K562 (cell line): ENCODE data around the gene AMBRA1. TPM values are rescaled to one million over a fixed set of nuclear protein-coding genes. Genes with fewer than 3 reads are reported as not detected.

ENCODE experiments used
- ATAC-seq: fragments of 200-7000 bp; cut with Tn5 transposase; 3 replicates; pipeline ENCODE4 v1.9.1; 2020; ENCODE audit warnings: moderate library complexity
- BruUV-seq: library from RNA; stranded (reverse); fragments of 400-500 nt; replicated peaks from 2 replicates; lab custom pipeline; 2021; lab: Mats Ljungman, UMichigan
- CTCF ChIA-PET: fragments of 300-600 bp; formaldehyde crosslinking; extraction: SDS; loops from one replicate; lab custom pipeline; 2021; ENCODE audit warnings: low intra/inter-chr PET ratio; lab: Yijun Ruan, JAX
- POLR2A ChIA-PET: fragments of 300-600, 350-650 bp; sonication (Branson Sonifier 250); formaldehyde crosslinking; extraction: SDS; loops from one replicate; lab custom pipeline; 2021; ENCODE audit warnings: antibody characterized with exemption, inconsistent platforms; lab: Yijun Ruan, JAX
- DNase-seq, 4 experiments: peaks; one replicate each; pipeline versions ENCODE4 v3.0.0 to v3.0.0-alpha.2; 2011 to 2018; ENCODE audit warnings: low spot score in 3 of 4, mixed read lengths in 3 of 4; ENCODE audit errors: extremely low read depth in 1 of 4
- FAIRE-seq: peaks from 2 replicates; lab custom pipeline; 2011; peaks lifted over from hg19 to GRCh38; lab: Jason Lieb, UNC
- H2AFZ ChIP-seq: 2 replicates; pipeline ENCODE4 v1.6.0; 2011; ENCODE audit warnings: low read depth, low read length, control low read depth, inconsistent platforms
- H3K27ac ChIP-seq: fragments of 200-600 bp; 3 replicates; pipeline ENCODE4 v1.8.0; 2011; ENCODE audit warnings: low read depth, mild to moderate bottlenecking, control low read depth, inconsistent platforms, low read length, moderate library complexity, mixed read lengths; ENCODE audit errors: extremely low read depth
- H3K27me3 ChIP-seq, 2 experiments: fragments of 300-600 bp in 1 of 2; 2 replicates in 1 of 2; 3 replicates in 1 of 2; pipeline versions ENCODE4 v1.6.0 to v1.8.0; 2011; ENCODE audit warnings: inconsistent platforms in 2 of 2, low read length in 2 of 2, mild to moderate bottlenecking in 1 of 2, mixed read lengths in 1 of 2, moderate library complexity in 1 of 2; ENCODE audit not compliant: control insufficient read depth in 2 of 2, insufficient read depth in 2 of 2
- H3K36me3 ChIP-seq: fragments of 300-600 bp; 3 replicates; pipeline ENCODE4 v1.8.0; 2011; ENCODE audit warnings: mild to moderate bottlenecking, low read length, inconsistent platforms; ENCODE audit not compliant: control insufficient read depth, insufficient read depth
- H3K4me1 ChIP-seq, 2 experiments: fragments of 200-600 bp in 1 of 2; replicated peaks in 1 of 2; 2 replicates in 1 of 2; 3 replicates in 1 of 2; pipeline versions ENCODE4 v1.5.1 to v1.8.0; 2011; ENCODE audit warnings: inconsistent platforms in 2 of 2, low read length in 2 of 2, mild to moderate bottlenecking in 1 of 2, mixed read lengths in 1 of 2, moderate library complexity in 1 of 2; ENCODE audit not compliant: control insufficient read depth in 2 of 2, insufficient read depth in 2 of 2
- H3K4me2 ChIP-seq: 2 replicates; pipeline ENCODE4 v1.6.1; 2011; ENCODE audit warnings: low read length, control low read depth, inconsistent platforms, mixed read lengths; ENCODE audit not compliant: insufficient read depth
- H3K4me3 ChIP-seq: fragments of 200-600 bp; sonication (generic), shearing (Covaris generic); 2 replicates; pipeline ENCODE4 v1.5.1; 2016; ENCODE audit warnings: control low read depth, inconsistent platforms
- H3K79me2 ChIP-seq: fragments of 200-600 bp; 3 replicates; pipeline ENCODE4 v1.8.0; 2011; ENCODE audit warnings: low read length, inconsistent platforms; ENCODE audit not compliant: control insufficient read depth, insufficient read depth
- H3K9ac ChIP-seq, 2 experiments: 2 replicates each; pipeline versions ENCODE4 v1.6.0 to v1.6.1; 2011; ENCODE audit warnings: low read depth in 2 of 2, low read length in 2 of 2, control low read depth in 1 of 2, inconsistent platforms in 1 of 2, mild to moderate bottlenecking in 1 of 2, mixed read lengths in 1 of 2; ENCODE audit not compliant: insufficient read depth in 1 of 2
- H3K9me1 ChIP-seq: one replicate; pipeline ENCODE4 v1.6.0; 2011; ENCODE audit warnings: inconsistent platforms, mild to moderate bottlenecking, low read length, moderate library complexity; ENCODE audit not compliant: control insufficient read depth, insufficient read depth
- H3K9me3 ChIP-seq: replicated peaks from 2 replicates; pipeline ENCODE4 v1.5.1; 2011; ENCODE audit warnings: low read depth, low read length, inconsistent platforms; ENCODE audit not compliant: control insufficient read depth, insufficient read depth
- H4K20me1 ChIP-seq: replicated peaks from 2 replicates; pipeline ENCODE4 v1.6.1; 2011; ENCODE audit warnings: low read length, inconsistent platforms, mixed read lengths; ENCODE audit not compliant: control insufficient read depth, insufficient read depth
- HEY1 ChIP-seq: fragments of 250-450 bp; sonication (Bioruptor Pico); IDR thresholded peaks from 2 replicates; pipeline ENCODE4 v1.5.0; 2020; ENCODE audit warnings: mild to moderate bottlenecking, moderate library complexity, borderline replicate concordance
- MTA1 ChIP-seq: fragments of 450-650 bp; IDR thresholded peaks from 2 replicates; pipeline ENCODE4 v1.6.1; 2017; ENCODE audit warnings: borderline replicate concordance
- NFIC ChIP-seq: fragments of 450-650 bp; IDR thresholded peaks from 2 replicates; pipeline ENCODE4 v1.6.1; 2017; ENCODE audit warnings: mild to moderate bottlenecking, inconsistent platforms
- NFIX ChIP-seq: fragments of 250-450 bp; sonication (Bioruptor Pico); IDR thresholded peaks from 2 replicates; pipeline ENCODE4 v1.4.0; 2020; ENCODE audit warnings: low read depth, mild to moderate bottlenecking, moderate library complexity
- SMARCC2 ChIP-seq: fragments of 450-650 bp; IDR thresholded peaks from 2 replicates; pipeline ENCODE4 v1.6.1; 2017; ENCODE audit warnings: antibody characterized with exemption, moderate library complexity, mild to moderate bottlenecking, low read depth
- SP1 ChIP-seq: sonication (generic); formaldehyde crosslinking; IDR thresholded peaks from 2 replicates; pipeline ENCODE4 v1.8.1; 2022; ENCODE audit warnings: mild to moderate bottlenecking, missing genetic modification reagents
- ZNF165 ChIP-seq: fragments of 250-450 bp; sonication (Bioruptor Pico); IDR thresholded peaks from 2 replicates; pipeline ENCODE4 v1.4.0; 2020; ENCODE audit warnings: borderline replicate concordance
- ZNF695 ChIP-seq: fragments of 450-650 bp; formaldehyde crosslinking; IDR thresholded peaks from 2 replicates; pipeline ENCODE4 v1.4.0; 2020; ENCODE audit warnings: mild to moderate bottlenecking, moderate library complexity
- WGBS: fragments of 100-300 bp; shearing (Covaris generic); methylation state at CpG from one replicate; pipeline ENCODE4 v1.1.6; 2016; ENCODE audit warnings: low coverage, mixed read lengths; ENCODE audit not compliant: insufficient coverage; ENCODE audit errors: missing lambda C conversion rate; 5-methylcytosine and 5-hydroxymethylcytosine counted together
- in situ Hi-C: fragments of 300-500 bp; cut with MboI; formaldehyde crosslinking; loops from 4 replicates; pipeline ENCODE4 v1.15.0; 2018; ENCODE audit warnings: inconsistent platforms, mixed read lengths
- intact Hi-C: fragments of 100-400 bp; cut with micrococcal nuclease; formaldehyde crosslinking; loops from 2 replicates; pipeline ENCODE4 v1.14.2; 2022
- polyA plus RNA-seq, 8 experiments: library from polyadenylated mRNA; depleted of rRNA in 4 of 8; stranded (reverse) in 5 of 8; unstranded in 3 of 8; fragments of >200 nt; fragmentation: Nextera tagmentation in 2 of 8; fragmentation: Illumina TruSeq in 1 of 8; extraction: Ambion mirVana in 2 of 8; extraction: Trizol in 1 of 8; gene quantifications; 2 replicates each; pipeline versions ENCODE4 v1.2.1 to v1.2.3, GENCODE V29; 2011 to 2014; ENCODE audit warnings: inconsistent platforms in 1 of 8, missing spikeins in 1 of 8
- total RNA-seq, 7 experiments: library from RNA; depleted of rRNA in 6 of 7; stranded (reverse); fragments of >200 nt in 6 of 7; fragmentation: Illumina TruSeq in 2 of 7; extraction: Trizol in 2 of 7; gene quantifications; 2 replicates each; pipeline versions ENCODE4 v1.2.1 to v1.2.3, GENCODE V29; 2011 to 2021; ENCODE audit warnings: low replicate concordance in 1 of 7
- TF ChIP-seq, protein P1 (sequence below): fragments of 250-450 bp; sonication (Bioruptor Pico); IDR thresholded peaks from 2 replicates; pipeline ENCODE4 v1.9.0; 2021; ENCODE audit warnings: mild to moderate bottlenecking
- TF ChIP-seq, protein P2 (sequence below): fragments of 450-650 bp; IDR thresholded peaks from 2 replicates; pipeline ENCODE4 v1.6.1; 2017; ENCODE audit warnings: antibody characterized with exemption

Gene AMBRA1
- total and polyA plus RNA-seq, 9 of the 15 experiments (the other 6 are each of a cell fraction or from before 2014, with no cell fraction given) = 0.15 to 24.5 (median 13.0) TPM

DNA sequence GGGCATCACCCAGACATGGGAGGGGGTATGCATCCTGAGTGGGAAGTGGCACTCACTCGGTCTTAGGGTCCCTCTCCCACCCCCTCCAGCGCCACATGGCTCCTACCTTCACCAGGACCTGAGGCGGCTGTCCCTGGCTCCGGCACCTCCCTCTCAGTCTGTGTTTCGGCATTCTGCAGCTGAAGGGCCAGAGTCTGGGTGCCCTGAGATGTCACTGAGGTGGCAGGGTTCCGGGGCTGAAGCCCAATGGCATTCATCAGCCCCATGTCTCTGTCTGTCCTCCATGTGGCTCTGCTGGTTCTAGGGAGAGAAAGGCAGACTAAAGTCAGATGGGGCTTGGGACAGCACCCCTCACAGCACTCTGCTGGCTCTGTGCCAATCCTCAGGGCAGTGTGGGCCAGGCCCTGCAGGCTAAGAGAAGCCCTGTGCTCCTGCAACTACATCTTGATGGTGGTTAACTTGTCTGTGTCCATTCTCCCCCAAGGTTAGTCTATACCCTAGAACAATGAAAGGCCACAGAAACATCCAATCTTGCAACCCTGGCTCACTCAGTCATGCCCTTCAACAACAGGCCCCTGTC lies 185.3 kb downstream of the AMBRA1 start:
- no TSS peak for BruUV-seq
- ATAC-seq (no peak), FAIRE-seq (no peak)

More for the DNA sequence above, 185.3 kb downstream of the AMBRA1 start:
- in situ Hi-C loops (no loop called here), intact Hi-C loops (no loop called here)
- POLR2A ChIA-PET = interaction anchor here (0.6 to 2.0 kb wide), 4 partner anchors 11 to 20 kb away, joined by 3 to 5 read pairs (median 4); no protein-coding TSS in a partner anchor
- no peak overlapping the region for H3K27ac ChIP-seq
- H3K4me2 ChIP-seq = no peak overlapping the region
- H4K20me1 ChIP-seq = no peaks in the 10 kb centered on the region; the same call in 1 of the 2 replicates
- TF ChIP-seq, protein P1, sequence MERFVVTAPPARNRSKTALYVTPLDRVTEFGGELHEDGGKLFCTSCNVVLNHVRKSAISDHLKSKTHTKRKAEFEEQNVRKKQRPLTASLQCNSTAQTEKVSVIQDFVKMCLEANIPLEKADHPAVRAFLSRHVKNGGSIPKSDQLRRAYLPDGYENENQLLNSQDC (CRISPR knock-in tag) = no peak
- TF ChIP-seq ZNF165 (no peak), NFIC (peak; percentile 94), SMARCC2 (no peak), HEY1 (CRISPR knock-in tag) (no peak), ZNF695 (CRISPR knock-in tag) (no peak), SP1 (CRISPR knock-in tag) (no peak), NFIX (CRISPR knock-in tag) (peak; percentile 52), MTA1 (no peak)
- TF ChIP-seq, protein P2, sequence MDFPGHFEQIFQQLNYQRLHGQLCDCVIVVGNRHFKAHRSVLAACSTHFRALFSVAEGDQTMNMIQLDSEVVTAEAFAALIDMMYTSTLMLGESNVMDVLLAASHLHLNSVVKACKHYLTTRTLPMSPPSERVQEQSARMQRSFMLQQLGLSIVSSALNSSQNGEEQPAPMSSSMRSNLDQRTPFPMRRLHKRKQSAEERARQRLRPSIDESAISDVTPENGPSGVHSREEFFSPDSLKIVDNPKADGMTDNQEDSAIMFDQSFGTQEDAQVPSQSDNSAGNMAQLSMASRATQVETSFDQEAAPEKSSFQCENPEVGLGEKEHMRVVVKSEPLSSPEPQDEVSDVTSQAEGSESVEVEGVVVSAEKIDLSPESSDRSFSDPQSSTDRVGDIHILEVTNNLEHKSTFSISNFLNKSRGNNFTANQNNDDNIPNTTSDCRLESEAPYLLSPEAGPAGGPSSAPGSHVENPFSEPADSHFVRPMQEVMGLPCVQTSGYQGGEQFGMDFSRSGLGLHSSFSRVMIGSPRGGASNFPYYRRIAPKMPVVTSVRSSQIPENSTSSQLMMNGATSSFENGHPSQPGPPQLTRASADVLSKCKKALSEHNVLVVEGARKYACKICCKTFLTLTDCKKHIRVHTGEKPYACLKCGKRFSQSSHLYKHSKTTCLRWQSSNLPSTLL = no peak
- WGBS = 89% methylated on average over 6 of the region's 6 CpGs
- no peaks in the 10 kb centered on the region for H3K9me3 ChIP-seq
- peaks cover 39% of the 10 kb centered on the region; the same call in 2 of the 3 replicates for H3K36me3 ChIP-seq
- no peak overlapping the region for H3K9ac ChIP-seq
- no peaks in the 10 kb centered on the region for H3K79me2 ChIP-seq
- no peaks in the 10 kb centered on the region for H3K27me3 ChIP-seq
- H3K4me3 ChIP-seq = no peak overlapping the region
- no peak overlapping the region for H2AFZ ChIP-seq
- CTCF ChIA-PET = no interaction called here
- H3K9me1 ChIP-seq = no peaks in the 10 kb centered on the region
- no peaks in the 10 kb centered on the region for H3K4me1 ChIP-seq
- DNase-seq = no peak
